ENCODE data around the gene ZNF217.
"Not testable (repeated sequence)": the region's sequence is repeated elsewhere in the genome, so short reads cannot be mapped to it uniquely, and the experiment has no call there.

The ZNF217 gene

GRCh38 chr20:53593466-53594007 lies at the start of gene ZNF217:
TSS of gene ZNF217 (minus strand) at chr20:53593839. CDS start at chr20:53582826, 11,013 bp downstream.
- not testable (repeated sequence) for DNase-seq (ENCODE audit: low spot score)

DNA sequence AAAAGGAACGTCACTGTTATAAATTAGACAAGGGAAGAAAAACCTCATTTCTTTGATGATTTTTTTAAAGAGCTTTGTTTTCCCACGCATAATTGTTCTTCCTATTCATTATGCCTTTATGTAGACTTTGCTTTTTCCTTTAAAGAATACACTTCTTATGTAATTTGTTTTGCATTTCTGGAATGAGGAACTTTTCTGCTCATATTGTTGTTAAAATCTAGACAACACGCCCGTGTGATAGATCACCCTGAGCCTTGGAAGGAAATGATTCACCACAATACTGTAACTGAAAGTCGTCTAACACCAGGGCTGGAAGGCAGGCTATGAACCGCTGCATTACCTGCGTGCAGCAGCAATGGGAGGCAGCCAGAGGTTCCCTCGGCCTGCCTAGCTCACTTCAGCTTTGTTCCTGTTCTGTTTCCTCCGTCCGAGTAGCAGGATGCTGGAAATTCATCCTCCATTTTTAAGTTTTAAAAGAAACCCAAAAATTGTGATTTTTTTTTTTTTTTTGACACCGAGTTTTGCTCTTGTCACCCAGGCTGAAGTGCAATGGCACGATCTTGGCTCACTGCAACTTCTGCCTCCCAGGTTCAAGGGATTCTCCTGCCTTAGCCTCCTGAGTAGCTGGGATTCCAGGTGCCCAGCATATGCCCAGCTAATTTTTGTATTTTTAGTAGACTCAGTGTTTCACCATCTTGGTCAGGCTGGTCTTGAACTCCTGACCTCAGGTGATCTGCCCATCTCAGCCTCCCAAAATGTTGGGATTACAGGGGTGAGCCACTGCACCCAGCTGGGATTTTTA lies 49.6 kb upstream of the ZNF217 start:
- no peak for DNase-seq (ENCODE audit: low spot score)

DNA sequence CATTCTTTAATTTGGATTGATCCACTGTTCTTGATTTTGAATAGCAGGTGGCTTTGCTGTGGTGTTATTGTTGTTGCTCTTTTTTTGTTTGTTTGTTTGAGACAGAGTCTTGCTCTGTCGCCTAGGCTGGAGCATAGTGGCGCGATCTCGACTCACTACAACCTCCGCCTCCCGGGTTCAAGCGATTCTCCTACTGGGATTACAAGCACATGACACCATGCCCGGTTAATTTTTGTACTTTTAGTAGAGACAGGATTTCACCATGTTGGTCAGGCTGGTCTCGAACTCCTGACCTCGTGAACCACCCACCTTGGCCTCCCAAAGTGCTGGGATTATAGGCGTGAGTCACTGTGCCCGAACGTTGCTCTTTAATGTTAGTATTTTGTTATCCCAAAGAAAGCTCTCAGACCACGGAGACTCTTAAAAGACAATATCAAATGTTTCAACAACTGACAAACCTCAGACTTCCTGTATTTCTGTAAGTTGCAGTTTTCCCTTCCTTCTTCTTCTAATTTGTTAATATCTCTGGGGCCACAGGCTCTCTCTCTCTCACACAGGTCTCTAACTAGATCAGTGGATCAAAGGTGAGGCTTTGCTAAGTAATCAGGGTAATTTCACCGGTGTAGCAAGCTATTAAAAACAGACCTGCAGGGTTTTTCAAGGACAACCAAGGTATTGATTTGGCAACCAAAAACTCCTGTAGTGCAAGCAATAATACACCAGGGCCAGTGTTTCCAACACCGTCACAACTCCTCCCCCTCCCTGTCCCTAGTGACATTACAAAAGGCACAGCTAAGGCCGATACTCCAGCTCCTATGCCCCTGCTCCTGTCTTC lies 48.8 kb upstream of the ZNF217 start:
- DNase-seq (ENCODE audit: low spot score), result peak; percentile 11

- no peak for DNase-seq (ENCODE audit: low spot score)
Measured at GRCh38 chr20:53639647-53640440, 46.2 kb upstream of the ZNF217 start.

GRCh38 chr20:53639128-53639527 lies 45.5 kb upstream of the ZNF217 start:
- DNase-seq (ENCODE audit: low spot score), result no peak

GRCh38 chr20:53637310-53637709 lies 43.7 kb upstream of the ZNF217 start:
- not testable (repeated sequence) for DNase-seq (ENCODE audit: low spot score)

GRCh38 chr20:53636540-53637097 lies 43.0 kb upstream of the ZNF217 start:
- DNase-seq (ENCODE audit: low spot score), result no peak

DNA sequence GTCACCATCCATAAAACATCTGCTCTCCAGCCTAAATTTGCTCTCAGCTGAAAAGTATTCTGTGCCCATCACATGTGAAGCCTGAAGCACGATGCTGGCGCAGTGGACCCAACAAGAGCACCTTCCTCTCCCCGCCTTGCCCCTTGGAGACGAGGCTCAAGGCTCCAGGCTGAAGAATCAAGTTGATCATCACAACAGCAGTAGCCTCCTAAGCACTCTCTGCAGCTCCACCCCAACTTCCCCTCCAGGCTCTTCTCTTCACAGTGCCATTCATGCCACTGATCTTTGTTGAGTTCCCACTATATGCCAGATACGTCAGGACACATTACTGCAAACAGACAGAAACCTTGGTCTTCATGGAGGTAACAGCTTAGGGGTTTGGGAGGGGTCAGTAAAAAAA lies 41.6 kb upstream of the ZNF217 start:
- DNase-seq (ENCODE audit: low spot score), result no peak

DNA sequence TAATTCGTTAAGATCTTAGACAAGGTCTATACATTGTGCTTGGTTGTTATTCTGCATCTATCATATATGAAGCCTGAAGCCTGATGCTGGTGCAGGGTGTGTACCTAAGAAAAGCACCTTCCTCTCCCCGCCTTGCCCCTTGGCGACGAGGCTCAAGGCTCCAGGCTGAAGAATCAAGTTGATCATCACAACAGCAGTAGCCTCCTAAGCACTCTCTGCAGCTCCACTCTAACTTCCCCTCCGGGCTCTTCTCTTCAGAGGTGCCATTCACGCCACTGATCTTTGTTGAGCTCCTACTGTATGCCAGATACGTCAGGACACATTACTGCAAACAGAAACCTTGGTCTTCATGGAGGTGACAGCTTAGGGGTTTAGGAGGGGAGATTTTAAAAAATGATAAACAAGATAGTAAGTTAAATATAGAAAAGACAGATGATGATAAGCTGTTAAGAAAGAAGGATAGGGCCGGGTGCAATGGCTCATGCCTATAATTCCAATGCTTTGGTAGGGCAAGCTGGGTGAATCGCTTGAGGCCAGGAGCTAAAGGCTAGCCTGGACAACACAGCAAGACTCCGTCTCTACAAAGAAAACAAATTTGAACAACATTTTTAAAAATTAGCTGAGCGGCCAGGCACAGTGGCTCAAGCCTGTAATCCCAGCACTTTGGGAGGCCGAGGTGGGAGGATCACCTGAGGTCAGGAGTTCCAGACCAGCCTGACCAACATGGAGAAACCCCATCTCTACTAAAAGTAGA lies 38.4 kb upstream of the ZNF217 start:
- DNase-seq (ENCODE audit: low spot score), result no peak

DNA sequence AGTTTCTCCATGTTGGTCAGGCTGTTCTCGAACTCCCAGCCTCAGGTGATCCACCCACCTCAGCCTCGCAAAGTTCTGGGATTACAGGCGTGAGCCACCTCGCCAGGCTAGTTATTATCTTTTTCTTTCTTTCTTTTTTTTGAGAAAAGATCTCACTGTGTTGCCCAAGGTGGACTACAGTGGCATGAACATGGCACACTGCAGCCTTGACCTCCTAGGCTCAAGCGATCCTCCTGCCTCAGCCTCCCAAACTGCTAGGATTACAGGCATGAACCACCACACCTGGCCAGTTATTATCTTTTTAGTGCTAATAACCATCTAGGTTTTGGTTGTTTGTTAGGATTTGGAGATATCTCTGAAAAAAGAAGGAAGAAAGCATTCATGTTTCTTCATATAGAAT lies 35.8 kb upstream of the ZNF217 start:
- no peak for DNase-seq (ENCODE audit: low spot score)

GRCh38 chr20:53628758-53629157 lies 35.1 kb upstream of the ZNF217 start:
- DNase-seq (ENCODE audit: low spot score), result not testable (repeated sequence)

- DNase-seq (ENCODE audit: low spot score), result no peak
Measured at GRCh38 chr20:53628076-53628475, 34.4 kb upstream of the ZNF217 start.

DNA sequence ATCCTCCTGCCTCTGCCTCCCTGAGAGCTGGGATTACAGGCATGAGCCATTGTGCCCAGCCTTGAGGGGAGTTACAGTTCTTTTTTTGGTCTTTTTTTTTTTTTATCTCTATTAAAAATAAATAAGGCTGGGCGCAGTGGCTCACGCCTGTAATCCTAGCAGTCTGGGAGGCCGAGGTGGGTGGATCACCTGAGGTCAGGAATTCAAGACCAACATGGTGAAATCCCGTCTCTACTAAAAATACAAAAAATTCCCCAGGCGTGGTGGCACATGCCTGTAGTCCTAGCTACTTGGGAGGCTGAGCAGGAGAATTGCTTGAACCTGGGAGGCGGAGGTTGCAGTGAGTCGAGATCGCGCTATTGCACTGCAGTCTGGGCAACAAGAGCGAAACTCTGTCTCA lies 33.4 kb upstream of the ZNF217 start:
- not testable (repeated sequence) for DNase-seq (ENCODE audit: low spot score)

DNA sequence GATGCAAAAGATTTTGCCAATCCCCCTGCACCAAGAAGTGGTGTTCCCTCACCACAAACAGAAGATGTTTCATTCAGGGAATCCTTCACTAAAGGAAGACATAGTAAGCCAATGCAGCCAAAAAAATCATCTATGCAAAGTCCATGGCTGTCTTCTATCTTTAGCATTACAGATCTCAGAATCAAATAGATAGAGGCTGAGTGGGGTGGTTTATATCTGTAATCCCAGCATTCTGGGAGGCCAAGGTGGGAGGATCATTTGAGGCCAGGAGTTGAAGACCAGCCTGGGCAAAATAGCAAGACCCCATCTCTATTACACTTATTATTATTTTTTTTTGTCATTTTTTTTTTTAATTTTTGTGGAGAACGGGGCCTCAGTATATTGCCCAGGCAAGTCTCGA lies 32.9 kb upstream of the ZNF217 start:
- no peak for DNase-seq (ENCODE audit: low spot score)

DNA sequence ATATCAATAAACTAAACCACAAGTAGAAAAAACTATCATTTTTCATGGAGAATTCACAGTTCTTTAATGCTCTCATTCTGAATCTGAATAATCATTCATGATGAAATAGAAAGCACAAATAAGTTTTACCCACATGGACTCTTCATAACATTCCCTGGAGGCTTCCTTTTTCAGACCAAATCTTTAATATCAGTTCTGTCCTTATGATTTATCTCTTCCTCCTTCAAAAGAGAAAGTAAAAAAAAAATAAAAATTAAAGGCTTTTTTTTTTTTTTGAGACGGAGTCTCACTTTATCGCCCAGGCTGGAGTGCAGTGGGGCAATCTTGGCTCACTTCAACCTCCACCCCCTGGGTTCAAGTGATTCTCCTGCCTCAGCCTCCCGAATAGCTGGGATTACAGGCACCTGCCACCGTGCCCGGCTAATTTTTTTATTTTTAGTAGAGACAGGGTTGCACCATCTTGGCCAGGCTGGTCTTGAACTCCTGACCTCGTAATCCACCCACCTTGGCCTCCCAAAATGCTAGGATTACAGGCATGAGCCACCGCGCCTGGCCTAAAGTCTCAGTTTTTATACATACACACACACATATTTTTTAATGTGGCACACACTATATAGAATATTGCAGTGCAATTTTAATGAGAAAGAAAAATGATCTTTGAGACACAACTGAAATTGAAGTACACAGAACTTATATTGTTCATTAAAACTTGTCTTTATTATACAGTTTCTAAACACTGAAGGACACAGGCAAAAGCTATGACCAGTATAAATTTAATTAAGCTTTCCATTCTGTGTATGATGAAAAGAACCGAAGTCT lies 31.9 kb upstream of the ZNF217 start:
- DNase-seq (ENCODE audit: low spot score), result no peak

DNA sequence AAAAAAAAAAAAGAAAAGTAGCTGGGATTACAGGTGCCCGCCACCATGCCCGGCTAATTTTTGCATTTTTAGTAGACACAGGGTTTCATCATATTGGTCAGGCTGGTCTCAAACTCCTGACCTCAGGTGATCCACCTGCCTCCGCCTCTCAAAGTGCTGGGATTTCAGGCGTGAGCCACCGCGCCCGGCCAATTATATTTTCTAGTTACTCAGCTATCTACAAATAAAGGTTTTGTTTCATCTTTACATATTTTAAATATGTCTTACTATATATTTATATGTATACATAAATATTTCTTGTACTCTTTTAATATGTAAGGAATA lies 31.2 kb upstream of the ZNF217 start:
- DNase-seq (ENCODE audit: low spot score), result not testable (repeated sequence)

DNA sequence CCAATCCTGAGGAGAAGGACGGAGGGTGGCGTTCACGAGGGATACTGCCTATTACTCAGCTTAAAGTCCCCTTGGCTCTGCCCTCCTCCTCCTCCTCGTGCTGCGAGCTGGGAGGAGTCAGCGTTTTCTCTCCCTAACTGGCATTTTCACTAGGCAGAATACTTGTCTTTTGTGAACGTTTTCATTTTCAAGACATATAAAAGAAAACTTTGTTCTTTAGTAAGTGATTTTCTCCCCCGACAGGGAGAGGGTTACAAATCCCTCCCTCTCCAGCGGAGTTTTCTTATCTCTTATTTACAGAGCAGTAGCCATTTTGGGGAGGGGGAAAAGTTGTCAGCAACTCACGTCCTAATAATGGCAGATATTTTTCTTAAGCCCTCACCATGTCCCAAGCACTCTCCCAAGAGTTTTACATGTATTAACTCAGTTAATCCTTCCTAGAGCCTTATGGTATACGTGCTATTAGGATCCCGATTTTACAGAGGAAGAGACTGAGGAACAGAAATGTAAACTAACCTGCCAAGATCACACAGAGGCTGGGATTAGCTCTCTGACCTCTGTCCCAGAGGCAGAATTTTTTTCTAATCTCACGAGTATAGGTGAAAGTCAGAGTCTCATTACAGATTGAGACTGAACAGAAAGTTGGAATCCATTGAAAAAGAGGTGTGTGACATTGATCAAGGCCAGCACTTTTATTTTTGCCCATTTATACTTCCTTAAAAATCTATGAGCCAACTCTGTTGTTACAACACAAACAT lies 30.0 kb upstream of the ZNF217 start:
- DNase-seq (ENCODE audit: low spot score), result peak; percentile 43

GRCh38 chr20:53623134-53623453 lies 29.5 kb upstream of the ZNF217 start:
- DNase-seq (ENCODE audit: low spot score), result no peak

DNA sequence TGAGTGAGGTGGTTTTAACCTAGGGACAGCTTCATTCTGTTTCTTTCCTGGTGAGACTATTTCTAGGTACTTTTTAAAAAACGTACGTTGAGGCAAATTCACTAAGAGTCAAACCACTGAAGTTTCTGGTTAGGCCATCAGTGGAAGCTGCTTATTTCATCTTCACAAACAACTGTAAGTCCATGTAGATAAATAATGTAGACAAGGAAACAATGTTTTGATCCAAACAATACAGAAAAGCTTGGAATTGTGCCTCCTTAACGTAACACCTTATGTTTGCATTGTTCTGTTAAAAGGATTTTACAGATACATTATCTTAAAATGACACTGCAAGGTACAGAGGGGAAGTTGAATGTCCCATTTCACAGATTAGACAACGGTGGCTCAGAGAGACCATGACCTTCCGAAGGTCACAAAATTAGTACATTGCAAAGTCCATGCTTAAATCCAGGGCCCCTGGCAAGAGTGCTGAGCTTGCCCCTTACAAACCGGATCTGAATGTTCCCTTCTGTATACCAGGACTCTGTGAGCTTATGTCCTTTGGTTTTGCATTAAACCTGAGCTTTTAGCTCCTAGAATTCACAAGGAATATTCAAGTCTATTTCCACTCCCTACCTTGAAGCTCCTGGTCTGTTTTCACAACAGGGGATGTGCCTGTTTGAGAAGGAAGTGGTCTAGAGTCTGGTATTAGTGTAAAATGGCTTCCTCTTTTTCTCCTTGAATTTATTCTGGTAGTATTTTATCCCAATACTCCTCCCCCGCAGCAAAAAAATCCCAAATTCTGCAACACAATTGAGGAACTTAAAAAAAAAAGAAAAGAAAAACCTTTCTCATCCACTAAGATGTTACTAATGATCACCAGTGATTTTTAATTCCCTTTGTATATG lies 28.9 kb upstream of the ZNF217 start:
- no peak for DNase-seq (ENCODE audit: low spot score)
